ENCODE measurements around the gene ARMH3.

DNA sequence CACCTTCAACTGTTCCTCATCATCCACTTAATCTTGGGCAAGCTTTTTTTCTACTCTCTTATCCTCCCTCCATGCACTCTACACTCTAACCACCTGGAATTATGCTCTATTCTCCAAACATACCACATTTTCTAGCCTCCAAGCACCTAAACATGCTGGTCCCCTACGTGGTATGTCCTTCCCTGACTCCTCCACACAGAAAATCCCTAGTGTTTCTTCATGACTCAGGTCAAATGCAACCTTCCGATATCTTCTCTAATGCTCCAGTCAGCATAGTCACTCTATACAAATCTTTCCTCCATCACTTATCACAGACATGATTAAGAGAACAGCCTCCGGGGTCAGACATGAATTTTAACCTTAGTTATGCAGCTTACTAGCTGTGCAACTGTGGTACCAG lies 68.8 kb downstream of the ARMH3 start:
- TF ChIP-seq MXI1 (IDR thresholded peaks at IDR 0.05; ENCODE audit: low read depth, low read length) (no peak), CHD1 (IDR thresholded peaks at IDR 0.05; ENCODE audit: low read depth, low read length) (no peak), ELK1 (IDR thresholded peaks at IDR 0.05; ENCODE audit: low read depth, low read length) (no peak), ETV6 (conservative IDR thresholded peaks at IDR 0.05 in 1 of 2, IDR thresholded peaks at IDR 0.05 in 1 of 2; ENCODE audit: borderline replicate concordance in 1 of 2, low read depth in 1 of 2) (no peak), ZBTB4 (CRISPR knock-in tag; IDR thresholded peaks at IDR 0.05) (no peak), HCFC1 (IDR thresholded peaks at IDR 0.05; ENCODE audit: low read length) (no peak), NFIC (IDR thresholded peaks at IDR 0.05; ENCODE audit: low read depth, low read length) (no peak), NFYA (IDR thresholded peaks at IDR 0.05; ENCODE audit: borderline replicate concordance, low read depth, low read length) (no peak), ZNF274 (IDR thresholded peaks at IDR 0.05; ENCODE audit: insufficient read depth, insufficient read length) (no peak), RAD21 (IDR thresholded peaks at IDR 0.05; ENCODE audit: insufficient read depth, low read depth, low read length) (no peak)
- TF ChIP-seq, protein P1, sequence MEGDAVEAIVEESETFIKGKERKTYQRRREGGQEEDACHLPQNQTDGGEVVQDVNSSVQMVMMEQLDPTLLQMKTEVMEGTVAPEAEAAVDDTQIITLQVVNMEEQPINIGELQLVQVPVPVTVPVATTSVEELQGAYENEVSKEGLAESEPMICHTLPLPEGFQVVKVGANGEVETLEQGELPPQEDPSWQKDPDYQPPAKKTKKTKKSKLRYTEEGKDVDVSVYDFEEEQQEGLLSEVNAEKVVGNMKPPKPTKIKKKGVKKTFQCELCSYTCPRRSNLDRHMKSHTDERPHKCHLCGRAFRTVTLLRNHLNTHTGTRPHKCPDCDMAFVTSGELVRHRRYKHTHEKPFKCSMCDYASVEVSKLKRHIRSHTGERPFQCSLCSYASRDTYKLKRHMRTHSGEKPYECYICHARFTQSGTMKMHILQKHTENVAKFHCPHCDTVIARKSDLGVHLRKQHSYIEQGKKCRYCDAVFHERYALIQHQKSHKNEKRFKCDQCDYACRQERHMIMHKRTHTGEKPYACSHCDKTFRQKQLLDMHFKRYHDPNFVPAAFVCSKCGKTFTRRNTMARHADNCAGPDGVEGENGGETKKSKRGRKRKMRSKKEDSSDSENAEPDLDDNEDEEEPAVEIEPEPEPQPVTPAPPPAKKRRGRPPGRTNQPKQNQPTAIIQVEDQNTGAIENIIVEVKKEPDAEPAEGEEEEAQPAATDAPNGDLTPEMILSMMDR (IDR thresholded peaks at IDR 0.05 in 2 of 3, conservative IDR thresholded peaks at IDR 0.05 in 1 of 3; ENCODE audit: control insufficient read depth in 2 of 3, extremely low read depth in 1 of 3, insufficient read depth in 1 of 3, low read depth in 3 of 3, low read length in 3 of 3) = no peak
